ENCODE results near the gene HTR1D.

DNA sequence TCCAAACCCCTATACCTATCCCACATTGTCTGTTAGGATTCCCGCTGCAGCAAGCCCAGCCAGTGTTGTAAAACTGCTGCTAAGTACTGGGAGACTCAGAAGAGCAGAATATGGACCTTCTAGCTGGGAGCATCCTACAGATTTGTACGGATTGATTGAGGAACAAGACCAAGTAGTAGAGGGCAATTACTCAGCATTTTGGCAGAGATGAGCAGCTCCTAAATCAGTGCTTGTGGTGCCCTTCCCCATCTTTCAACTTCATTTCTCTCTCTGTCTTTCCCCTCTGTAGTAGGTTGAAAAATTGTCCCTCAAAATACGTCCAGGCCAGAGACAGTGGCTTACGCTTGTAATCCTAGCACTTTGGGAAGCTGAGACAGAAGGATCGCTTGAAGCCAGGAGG lies 37.3 kb upstream of the HTR1D start:
- TF ChIP-seq EZH2 (IDR thresholded peaks at IDR 0.05; ENCODE audit: insufficient read depth, poor library complexity, severe bottlenecking) (no peak), EZH2phosphoT487 (IDR thresholded peaks at IDR 0.05; ENCODE audit: insufficient read depth, low read depth) (no peak)
